GM19035 (cell line): ENCODE data around the gene CASTOR1.

ENCODE experiments used
- ATAC-seq: cut with Tn5 transposase; IDR thresholded peaks from one replicate; pipeline ENCODE4 v1.9.1; 2021; ENCODE audit not compliant: unreplicated experiment

CASTOR1 gene

DNA sequence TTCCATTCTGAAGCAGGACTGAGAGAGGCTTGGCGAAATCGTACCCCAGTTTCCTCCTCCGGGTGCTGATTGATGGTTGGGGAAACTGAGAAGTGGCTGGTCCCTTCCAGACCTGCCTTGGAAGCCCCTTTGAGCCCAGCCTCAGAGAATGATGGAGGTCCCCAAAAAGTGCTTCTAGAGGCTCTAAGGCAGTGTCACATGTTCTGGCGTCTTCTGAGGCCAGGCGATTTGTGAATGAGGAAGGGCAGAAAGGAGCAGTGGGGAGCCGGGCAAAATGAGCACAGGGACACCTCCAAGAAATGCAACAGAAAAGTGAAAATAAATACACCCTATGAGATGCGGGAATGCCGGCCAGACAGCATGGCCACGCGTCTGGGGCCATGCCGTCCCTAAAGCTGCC, 41.7 kb downstream of the CASTOR1 start:
- no peak for ATAC-seq

DNA sequence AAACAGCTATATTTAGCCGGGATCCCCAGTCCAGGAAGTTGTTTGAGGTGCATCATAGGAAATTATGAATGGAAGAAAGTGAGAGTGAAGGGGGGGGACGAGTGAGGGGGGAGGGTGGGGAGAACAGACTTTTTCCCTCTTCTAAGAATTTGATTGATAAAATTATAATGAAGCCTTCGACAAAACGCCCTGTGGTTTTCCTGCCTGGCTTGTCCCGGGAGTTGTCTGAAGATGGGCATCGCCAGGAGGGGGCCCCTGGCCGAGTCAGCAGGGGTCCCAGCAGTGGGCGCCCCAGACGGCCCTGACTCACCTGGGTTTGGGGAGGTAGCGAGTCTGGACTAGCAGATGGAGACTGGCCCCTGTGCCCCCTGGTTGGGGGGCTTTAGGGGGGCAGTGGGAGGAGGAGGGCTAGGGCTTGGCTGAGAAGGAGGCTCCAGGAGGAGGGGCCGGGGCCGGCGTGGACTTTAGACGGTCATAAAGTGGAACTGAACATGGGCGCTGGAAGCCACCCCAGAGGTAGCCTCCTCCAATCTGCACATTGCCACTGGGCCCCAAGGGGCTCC, 42.4 kb downstream of the CASTOR1 start:
- ATAC-seq: no peak

DNA sequence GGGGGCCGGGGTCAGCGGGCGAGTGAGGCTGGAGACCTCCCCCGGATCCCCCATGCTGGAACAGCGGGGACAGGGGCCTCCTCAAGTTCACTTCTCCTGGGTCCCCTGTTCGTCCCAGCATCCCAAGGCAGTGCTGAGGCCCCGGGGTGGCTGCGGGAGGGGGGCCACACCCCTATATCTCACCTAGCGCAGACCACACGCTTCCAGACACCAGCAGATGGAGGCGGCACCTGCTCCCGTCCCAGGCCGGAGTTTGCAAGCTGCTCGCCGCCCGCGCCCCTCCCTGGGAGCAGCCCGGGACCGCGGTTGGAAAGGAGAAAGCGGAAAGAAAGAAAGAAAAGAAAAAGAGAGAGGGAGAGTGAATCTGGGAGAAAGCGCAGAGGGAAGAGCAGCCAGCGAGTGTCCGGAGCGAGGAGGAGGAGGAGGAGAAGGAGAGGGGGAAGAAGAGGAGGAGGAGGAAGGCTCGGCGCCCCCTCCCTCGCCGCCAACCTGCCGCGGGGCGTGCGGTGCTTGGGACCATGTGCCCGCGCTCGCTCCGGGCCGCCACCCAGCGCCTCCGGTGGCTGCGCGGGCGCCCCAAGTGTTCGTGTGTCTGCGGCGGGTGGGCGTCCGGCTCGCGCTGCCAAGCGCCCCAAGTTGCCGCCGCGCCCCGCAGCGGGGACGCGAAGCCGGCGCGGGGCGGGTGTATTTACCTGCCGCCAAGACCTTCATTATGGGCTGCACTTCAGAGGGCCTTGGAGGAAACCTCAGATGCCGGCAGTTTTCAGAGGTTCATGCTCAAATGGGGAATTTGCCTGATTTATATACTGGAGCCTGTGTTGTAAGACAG, 43.1 kb downstream of the CASTOR1 start, which contains the start of gene LIF:
TSS of gene LIF (minus strand) at position 775 of the 829 bp plus-strand sequence. CDS start at position 711, 64 bp downstream.
- ATAC-seq: no peak

GRCh38 chr22:30245181-30245984, 43.9 kb downstream of the CASTOR1 start:
- no peak for ATAC-seq

DNA sequence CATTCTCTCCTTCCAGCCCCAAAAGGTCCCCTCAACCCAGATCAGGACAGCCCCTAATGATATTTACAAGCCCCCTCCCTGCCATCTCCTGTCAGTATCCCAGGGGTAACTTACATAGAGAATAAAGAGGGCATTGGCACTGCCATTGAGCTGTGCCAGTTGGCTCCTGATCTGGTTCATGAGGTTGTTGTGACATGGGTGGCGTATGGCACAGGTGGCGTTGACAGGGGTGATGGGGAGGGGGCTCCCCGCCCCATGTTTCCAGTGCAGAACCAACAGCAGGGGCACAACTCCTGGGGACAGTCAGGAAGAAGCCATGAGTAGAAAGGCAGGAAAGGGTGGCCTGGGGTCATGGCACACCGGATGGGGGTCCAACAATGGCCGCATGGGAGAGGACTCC, 44.7 kb downstream of the CASTOR1 start:
- no peak for ATAC-seq

- ATAC-seq: no peak
Observed at GRCh38 chr22:30244066-30244465, 45.2 kb downstream of the CASTOR1 start.

- no peak for ATAC-seq
Observed at GRCh38 chr22:30243661-30244060, 45.6 kb downstream of the CASTOR1 start.

DNA sequence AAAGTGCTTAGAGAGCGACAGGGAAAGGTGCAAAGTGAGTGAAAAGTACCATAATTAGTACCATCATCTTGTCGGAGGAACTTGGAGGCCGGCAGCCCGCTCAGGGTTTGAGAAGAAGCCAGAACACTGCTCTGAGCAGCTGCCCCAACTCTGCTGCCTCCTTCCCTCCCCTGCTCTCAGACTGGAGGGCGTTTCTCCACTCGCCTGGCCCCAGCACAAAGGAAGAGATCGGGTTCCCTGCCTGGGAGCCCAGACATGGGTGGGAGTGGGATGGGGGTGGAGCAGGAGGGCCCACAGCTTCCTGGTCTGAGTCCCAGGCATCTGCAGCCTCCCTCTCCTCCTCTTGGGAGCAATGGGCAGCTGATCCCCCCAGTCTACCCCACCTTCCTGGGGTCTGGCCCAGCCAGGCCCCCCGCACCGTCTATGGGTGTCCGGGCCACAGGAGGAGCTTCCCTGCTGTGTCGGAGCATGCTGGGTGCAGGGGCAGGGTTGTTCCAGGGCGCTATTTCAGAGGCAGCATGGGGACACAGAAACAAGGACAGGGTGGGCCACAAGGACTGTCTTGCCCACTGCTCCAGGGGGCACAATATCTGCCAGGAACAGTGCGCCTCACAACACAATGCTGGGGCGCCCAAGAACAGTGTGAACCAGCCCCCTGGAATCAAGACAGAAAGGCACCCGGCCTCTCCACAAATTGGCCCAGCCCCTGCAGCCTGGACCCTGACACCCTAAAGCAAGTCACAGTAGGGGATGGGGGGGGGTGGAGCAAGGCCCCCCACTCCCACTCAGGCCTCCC, 47.5 kb downstream of the CASTOR1 start:
- ATAC-seq: no peak

GRCh38 chr22:30240541-30241417, 48.5 kb downstream of the CASTOR1 start:
- no peak for ATAC-seq

DNA sequence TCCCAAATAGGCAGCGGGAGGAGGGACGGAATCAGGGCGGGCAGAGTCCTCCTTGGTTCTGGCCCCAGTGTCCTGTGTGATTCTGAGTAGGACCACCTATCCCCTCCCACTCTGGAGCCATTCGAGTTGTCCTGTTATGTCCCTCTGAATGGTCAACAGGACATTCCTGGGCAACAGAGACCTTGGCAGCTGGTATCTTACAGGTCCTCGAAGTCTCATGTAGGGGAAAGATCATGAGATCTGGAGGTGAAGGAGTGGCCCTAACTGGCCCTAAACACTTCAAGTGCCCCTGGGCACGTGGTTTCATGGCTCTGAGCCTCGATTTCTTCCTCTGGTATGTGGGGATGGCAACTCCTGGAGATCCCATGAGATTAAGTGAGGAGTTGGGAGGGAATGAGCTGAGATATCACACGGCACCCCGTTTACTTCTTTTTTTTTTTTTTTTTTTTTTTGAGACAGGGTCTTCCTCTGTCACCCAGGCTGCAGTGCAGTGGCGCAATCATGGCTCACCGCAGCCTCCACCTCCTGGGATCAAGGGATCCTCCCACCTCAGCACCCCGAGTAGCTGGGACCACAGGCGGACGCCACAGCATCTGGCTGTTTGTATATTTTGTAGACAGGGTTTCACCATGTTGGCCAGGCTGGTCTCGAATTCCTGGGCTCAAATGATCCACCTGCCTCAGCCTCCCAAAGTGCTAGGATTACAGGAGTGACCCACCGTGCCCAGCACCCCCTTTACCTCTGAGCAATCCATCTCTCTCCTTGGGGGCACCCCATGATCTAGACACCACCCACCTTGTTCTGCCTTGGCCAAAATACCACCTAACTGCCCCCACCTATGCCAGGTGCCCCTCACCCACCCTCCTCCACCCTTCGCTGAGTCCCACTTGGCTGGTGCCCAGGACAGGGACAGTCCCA, 49.6 kb downstream of the CASTOR1 start:
- ATAC-seq: no peak

- no peak for ATAC-seq
Observed at GRCh38 chr22:30238661-30239487, 50.4 kb downstream of the CASTOR1 start.

DNA sequence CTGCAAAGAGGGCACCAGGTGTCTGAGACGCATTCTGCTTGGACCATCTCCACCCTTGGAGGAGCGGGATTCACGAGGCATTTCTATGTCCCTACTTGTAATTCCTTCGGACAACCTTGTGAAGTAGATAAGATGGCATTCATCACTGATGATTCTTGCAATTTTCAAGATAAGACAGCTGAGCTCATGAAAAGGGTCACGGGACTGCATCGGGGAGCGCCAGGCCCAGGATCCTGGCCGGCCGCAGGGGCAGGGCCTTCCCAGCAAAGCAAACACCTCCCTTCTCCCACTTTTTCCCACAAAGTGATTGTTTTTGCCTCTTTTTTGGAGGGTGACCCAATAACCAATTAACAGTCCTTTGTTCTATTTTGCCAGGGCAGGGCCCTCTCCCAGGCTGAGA, 51.2 kb downstream of the CASTOR1 start:
- ATAC-seq: no peak

GRCh38 chr22:30236875-30237274, 52.4 kb downstream of the CASTOR1 start:
- no peak for ATAC-seq

DNA sequence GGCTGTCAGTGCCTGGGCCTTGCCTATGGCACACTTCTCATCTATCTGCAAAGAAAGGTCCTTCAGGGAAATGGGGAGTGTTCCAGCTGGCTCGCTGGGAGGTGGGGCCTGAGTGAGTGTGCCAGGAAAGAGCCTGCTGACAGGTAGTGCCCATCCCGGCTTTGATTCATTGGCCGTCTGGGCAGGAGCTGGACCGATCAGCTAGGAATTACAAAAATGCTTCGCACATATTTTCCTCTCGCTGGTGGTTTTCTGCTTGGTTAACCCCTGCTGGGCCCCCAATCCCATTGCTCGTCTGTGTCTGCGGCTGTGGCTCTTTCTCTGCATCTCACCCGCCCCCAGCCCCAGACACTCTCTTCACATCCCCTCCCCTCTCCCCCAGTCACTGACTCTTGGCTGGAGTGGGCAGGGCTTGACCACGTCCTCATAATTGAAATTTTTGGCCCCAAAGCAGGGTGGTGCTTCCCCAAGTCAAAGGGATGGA, 53.6 kb downstream of the CASTOR1 start:
- ATAC-seq: no peak
